Neuronal stem cell (in vitro differentiated cells): Measurements from ENCODE around the gene MRPS9.

ENCODE experiments used
- DNase-seq: peaks from one replicate; pipeline ENCODE4 v3.0.0-alpha.2; 2013; ENCODE audit warnings: low spot score
- H2AFZ ChIP-seq: one replicate; pipeline ENCODE4 v1.6.1; 2013; ENCODE audit warnings: mild to moderate bottlenecking, low read length, inconsistent platforms
- H2AK5ac ChIP-seq: 2 replicates; pipeline ENCODE4 v1.6.1; 2013; ENCODE audit warnings: low read depth, mild to moderate bottlenecking, inconsistent platforms, low read length, moderate library complexity, mixed read lengths
- H2BK120ac ChIP-seq: 2 replicates; pipeline ENCODE4 v1.6.1; 2013; ENCODE audit warnings: low read depth, mild to moderate bottlenecking, inconsistent platforms, low read length, moderate library complexity, mixed read lengths
- H2BK12ac ChIP-seq: one replicate; pipeline ENCODE4 v1.6.1; 2013; ENCODE audit warnings: low read length, inconsistent platforms
- H2BK15ac ChIP-seq: 2 replicates; pipeline ENCODE4 v1.6.1; 2013; ENCODE audit warnings: mild to moderate bottlenecking, low read length, inconsistent platforms, mixed read lengths
- H2BK5ac ChIP-seq: one replicate; pipeline ENCODE4 v1.6.1; 2013; ENCODE audit warnings: inconsistent platforms, mild to moderate bottlenecking, low read length, moderate library complexity
- H3K14ac ChIP-seq: one replicate; pipeline ENCODE4 v1.6.1; 2013; ENCODE audit warnings: low read length, inconsistent platforms
- H3K18ac ChIP-seq: 2 replicates; pipeline ENCODE4 v1.6.1; 2013; ENCODE audit warnings: low read length, inconsistent platforms
- H3K23ac ChIP-seq: 2 replicates; pipeline ENCODE4 v1.6.1; 2013; ENCODE audit warnings: low read depth, mild to moderate bottlenecking, mixed read lengths, low read length, inconsistent platforms; ENCODE audit not compliant: poor library complexity
- H3K27ac ChIP-seq: replicated peaks from 3 replicates; pipeline ENCODE4 v1.5.1; 2013; ENCODE audit warnings: low read length, inconsistent platforms
- H3K27me3 ChIP-seq, 3 experiments: 2 replicates each; pipeline ENCODE4 v1.6.1; 2013; ENCODE audit warnings: low read length in 3 of 3, mild to moderate bottlenecking in 2 of 3, inconsistent platforms in 1 of 3, low read depth in 1 of 3, mixed read lengths in 1 of 3, moderate library complexity in 1 of 3; ENCODE audit not compliant: control insufficient read depth in 3 of 3, insufficient read depth in 3 of 3
- H3K36me3 ChIP-seq, 2 donors: replicated peaks in 1 of 2; 2 replicates each; pipeline ENCODE4 v1.6.1; 2013; ENCODE audit warnings: low read length in 2 of 2; ENCODE audit not compliant: control insufficient read depth in 2 of 2, insufficient read depth in 2 of 2
- H3K4ac ChIP-seq: 2 replicates; pipeline ENCODE4 v1.6.1; 2013; ENCODE audit warnings: inconsistent platforms, mild to moderate bottlenecking, low read length, moderate library complexity
- H3K4me1 ChIP-seq, 2 donors: 1 replicate in 1 of 2; 2 replicates in 1 of 2; pipeline ENCODE4 v1.6.1; 2013; ENCODE audit warnings: low read length in 2 of 2, low read depth in 1 of 2; ENCODE audit not compliant: control insufficient read depth in 2 of 2, insufficient read depth in 1 of 2
- H3K4me2 ChIP-seq: one replicate; pipeline ENCODE4 v1.6.1; 2013; ENCODE audit warnings: mild to moderate bottlenecking, low read length, inconsistent platforms; ENCODE audit not compliant: insufficient read depth, poor library complexity, severe bottlenecking
- H3K4me3 ChIP-seq, 2 donors: 2 replicates each; pipeline ENCODE4 v1.5.1; 2013; ENCODE audit warnings: low read length in 2 of 2, mild to moderate bottlenecking in 2 of 2, inconsistent platforms in 1 of 2, moderate library complexity in 1 of 2
- H3K79me1 ChIP-seq: one replicate; pipeline ENCODE4 v1.6.1; 2013; ENCODE audit warnings: low read depth, mild to moderate bottlenecking, inconsistent platforms, low read length, moderate library complexity
- H3K9ac ChIP-seq: one replicate; pipeline ENCODE4 v1.6.1; 2013; ENCODE audit warnings: mild to moderate bottlenecking, low read depth, low read length, inconsistent platforms; ENCODE audit not compliant: poor library complexity
- H3K9me3 ChIP-seq, 2 donors: replicated peaks in 1 of 2; 2 replicates each; pipeline versions ENCODE3 to v1.6.1; 2013; ENCODE audit warnings: low read length in 2 of 2, mild to moderate bottlenecking in 2 of 2, inconsistent platforms in 1 of 2, low read depth in 1 of 2, mixed read lengths in 1 of 2, moderate library complexity in 1 of 2; ENCODE audit not compliant: control insufficient read depth in 2 of 2, insufficient read depth in 1 of 2
- H4K8ac ChIP-seq: one replicate; pipeline ENCODE4 v1.6.1; 2013; ENCODE audit warnings: low read depth, mild to moderate bottlenecking, inconsistent platforms, low read length, moderate library complexity
- H4K91ac ChIP-seq: one replicate; pipeline ENCODE4 v1.6.1; 2013; ENCODE audit warnings: low read length, low read depth, mild to moderate bottlenecking, inconsistent platforms; ENCODE audit not compliant: poor library complexity
- WGBS, 2 donors: extraction: QIAGEN DNeasy Blood & Tissue Kit; methylation state at CpG; one replicate each; pipeline ENCODE4 v1.1.7; 2013; ENCODE audit warnings: missing lambda C conversion rate in 2 of 2, mixed read lengths in 1 of 2; ENCODE audit not compliant: insufficient read length in 2 of 2, insufficient replicate concordance in 1 of 2; ENCODE audit errors: extremely low coverage in 2 of 2; 5-methylcytosine and 5-hydroxymethylcytosine counted together

MRPS9 gene

DNA sequence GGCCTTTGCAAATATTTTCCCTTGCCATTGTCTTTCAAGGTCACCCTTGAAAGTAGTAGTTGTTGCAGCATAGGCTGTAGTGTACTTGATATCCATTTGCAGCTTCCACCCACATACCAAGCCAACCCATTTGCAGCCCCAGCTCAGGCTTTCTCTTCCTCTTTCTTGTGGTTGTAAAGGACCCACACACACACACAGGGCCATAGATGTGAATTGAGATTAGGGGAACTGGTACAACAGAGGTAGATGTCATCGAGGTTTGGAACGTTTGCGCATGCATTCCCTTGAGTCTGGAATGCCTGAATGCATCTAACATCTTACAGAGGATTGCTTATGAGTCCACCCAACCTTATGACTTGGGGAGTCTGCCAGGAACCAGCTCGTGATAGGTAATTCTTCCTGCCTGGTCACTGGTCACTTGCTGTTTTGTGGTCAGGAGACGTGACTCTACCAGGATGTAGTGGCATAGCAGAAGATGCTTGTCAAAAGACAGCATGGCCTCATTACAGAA is 91.9 kb downstream of the MRPS9 start:
- Histone ChIP-seq H3K4me3 (no peak overlapping the region), H2BK12ac (no peak overlapping the region), H3K79me1 (no peaks in the 10 kb centered on the region), H2BK15ac (no peak overlapping the region), H3K4ac (no peak overlapping the region), H4K91ac (no peak overlapping the region), H3K9ac (no peak overlapping the region), H3K27ac (no peak overlapping the region), H3K27me3 (peaks cover 0 to 5% (median 0%) of the 10 kb centered on the region in 3 experiments), H2BK120ac (no peak overlapping the region), H3K4me1 (peaks cover 3 to 6% of the 10 kb centered on the region in 2 donors), H2BK5ac (no peak overlapping the region), H3K23ac (no peak overlapping the region), H2AK5ac (no peak overlapping the region), H3K14ac (no peak overlapping the region), H3K9me3 (peaks cover 3% of the 10 kb centered on the region in 2 donors), H3K36me3 (no peaks in the 10 kb centered on the region), H2AFZ (no peak overlapping the region), H3K4me2 (no peak overlapping the region), H4K8ac (no peak overlapping the region), H3K18ac (no peak overlapping the region)
- no CpG with 5 or more reads among the region's 5 CpGs for WGBS, 2 donors
- no peak for DNase-seq

GRCh38 chr2:105130546-105130945 is 92.7 kb downstream of the MRPS9 start:
- no peak for DNase-seq
- Histone ChIP-seq H2BK15ac (no peak overlapping the region), H2AFZ (no peak overlapping the region), H3K27me3 (peaks cover 0 to 5% (median 0%) of the 10 kb centered on the region in 3 experiments), H4K8ac (no peak overlapping the region), H3K23ac (no peak overlapping the region), H3K36me3 (no peaks in the 10 kb centered on the region), H3K4ac (no peak overlapping the region), H2BK120ac (no peak overlapping the region), H3K4me1 (peaks cover under 1 to 6% of the 10 kb centered on the region in 2 donors), H2AK5ac (no peak overlapping the region), H3K4me3 (no peak overlapping the region), H3K18ac (no peak overlapping the region), H3K9me3 (peaks cover 3% of the 10 kb centered on the region in 2 donors), H3K9ac (no peak overlapping the region), H3K27ac (no peak overlapping the region), H4K91ac (no peak overlapping the region), H2BK5ac (no peak overlapping the region), H3K4me2 (no peak overlapping the region), H3K79me1 (no peaks in the 10 kb centered on the region), H3K14ac (no peak overlapping the region), H2BK12ac (no peak overlapping the region)

DNA sequence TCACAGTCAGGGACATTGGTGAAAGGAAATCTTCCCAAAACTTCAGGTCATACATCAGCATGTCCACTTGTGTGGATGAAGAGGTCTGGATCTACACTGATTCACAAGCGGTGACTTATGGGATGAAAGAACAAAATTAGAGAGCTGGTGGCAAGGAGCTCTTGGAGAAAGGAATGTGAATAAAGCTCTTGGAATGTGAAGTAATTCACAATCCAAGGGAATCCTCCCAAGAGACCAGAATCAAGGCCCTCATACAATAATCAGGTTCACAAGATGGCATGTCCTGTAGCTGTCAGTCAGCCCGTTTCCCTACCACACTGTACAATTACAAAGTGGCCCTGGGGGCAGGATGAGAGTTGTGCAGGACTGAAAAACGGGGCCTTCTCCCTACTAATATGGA is 96.2 kb downstream of the MRPS9 start:
- H3K4me1 ChIP-seq, result peaks cover 0 to 2% of the 10 kb centered on the region in 2 donors
- no CpG with 5 or more reads among the region's 3 CpGs for WGBS, 2 donors
- no peak overlapping the region for H3K14ac ChIP-seq

GRCh38 chr2:105135436-105135835 is 97.6 kb downstream of the MRPS9 start:
- Histone ChIP-seq H3K4me2 (no peak overlapping the region), H2AK5ac (no peak overlapping the region), H3K9ac (no peak overlapping the region), H3K79me1 (no peaks in the 10 kb centered on the region), H2BK15ac (no peak overlapping the region), H3K4ac (no peak overlapping the region), H2AFZ (no peak overlapping the region), H3K4me1 (peaks cover 0 to 2% of the 10 kb centered on the region in 2 donors), H2BK5ac (no peak overlapping the region), H3K9me3 (no peaks in the 10 kb centered on the region), H3K14ac (no peak overlapping the region), H3K36me3 (no peaks in the 10 kb centered on the region), H3K4me3 (no peak overlapping the region), H4K91ac (no peak overlapping the region), H4K8ac (no peak overlapping the region), H3K23ac (no peak overlapping the region), H3K27ac (no peak overlapping the region), H2BK12ac (no peak overlapping the region), H3K18ac (no peak overlapping the region), H2BK120ac (no peak overlapping the region), H3K27me3 (peaks cover 0 to 8% (median 0%) of the 10 kb centered on the region in 3 experiments)
- WGBS, 2 donors, result no CpG with 5 or more reads among the region's 6 CpGs
- DNase-seq, result no peak

More for the DNA sequence above, 96.2 kb downstream of the MRPS9 start:
- H3K4ac ChIP-seq, result no peak overlapping the region
- no peak overlapping the region for H3K18ac ChIP-seq
- no peak overlapping the region for H4K8ac ChIP-seq
- H3K27ac ChIP-seq, result no peak overlapping the region
- no peak overlapping the region for H2BK12ac ChIP-seq
- no peak overlapping the region for H2BK120ac ChIP-seq
- no peak overlapping the region for H3K9ac ChIP-seq
- no peak overlapping the region for H3K4me3 ChIP-seq
- H2AK5ac ChIP-seq, result no peak overlapping the region
- H3K36me3 ChIP-seq, result no peaks in the 10 kb centered on the region
- peaks cover 0 to 13% (median 0%) of the 10 kb centered on the region in 3 experiments for H3K27me3 ChIP-seq
- no peaks in the 10 kb centered on the region for H3K79me1 ChIP-seq
- H3K4me2 ChIP-seq, result no peak overlapping the region
- no peak overlapping the region for H3K23ac ChIP-seq
- DNase-seq, result no peak
- no peaks in the 10 kb centered on the region for H3K9me3 ChIP-seq
- no peak overlapping the region for H2BK15ac ChIP-seq
- no peak overlapping the region for H2BK5ac ChIP-seq
- H4K91ac ChIP-seq, result no peak overlapping the region
- H2AFZ ChIP-seq, result no peak overlapping the region
